Left kidney (tissue), 2 donors: ENCODE results near the gene DBP. TPM values are rescaled to one million over a fixed set of nuclear protein-coding genes. Genes with fewer than 3 reads are reported as not detected.

Source experiments
- DNase-seq: peaks from one replicate; pipeline ENCODE4 v3.0.0-alpha.2; 2013
- polyA plus RNA-seq: library from polyadenylated mRNA; unstranded; fragments of 120-200 nt; gene quantifications from one replicate; pipeline ENCODE4 v1.2.1, GENCODE V29; 2013; ENCODE audit not compliant: insufficient read length

Gene DBP
- polyA plus RNA-seq, 1 donor, result 9.5 TPM

DNA sequence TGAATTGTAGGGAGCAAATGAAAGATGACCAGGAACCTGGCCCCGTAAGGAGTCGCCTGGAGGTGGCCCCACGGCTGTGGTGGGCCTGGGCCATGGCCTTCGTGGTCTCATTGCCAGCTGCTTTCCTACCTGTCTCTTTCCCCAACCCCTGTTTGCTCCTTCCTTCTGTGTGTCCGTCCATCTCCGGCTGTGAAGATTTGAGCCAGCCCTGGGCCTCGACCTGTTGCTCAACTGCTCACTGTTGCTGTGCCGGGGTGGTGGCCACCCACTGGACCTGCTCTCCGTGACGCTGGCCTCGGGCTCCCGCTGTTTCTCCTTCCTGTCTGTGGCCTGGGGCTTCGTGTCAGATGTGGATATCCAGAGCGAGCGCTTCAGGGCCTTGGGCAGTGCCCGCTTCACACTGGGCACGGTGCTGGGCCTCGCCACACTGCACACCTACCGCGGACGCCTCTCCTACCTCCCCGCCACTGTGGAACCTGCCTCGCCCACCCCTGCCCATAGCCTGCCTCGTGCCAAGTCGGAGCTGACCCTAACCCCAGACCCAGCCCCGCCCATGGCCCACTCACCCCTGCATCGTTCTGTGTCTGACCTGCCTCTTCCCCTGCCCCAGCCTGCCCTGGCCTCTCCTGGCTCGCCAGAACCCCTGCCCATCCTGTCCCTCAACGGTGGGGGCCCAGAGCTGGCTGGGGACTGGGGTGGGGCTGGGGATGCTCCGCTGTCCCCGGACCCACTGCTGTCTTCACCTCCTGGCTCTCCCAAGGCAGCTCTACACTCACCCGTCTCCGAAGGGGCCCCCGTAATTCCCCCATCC is 8.5 kb downstream of the DBP start:
- no peak for DNase-seq

- no peak for DNase-seq
Observed at GRCh38 chr19:48627865-48628314, 9.3 kb downstream of the DBP start.

- no peak for DNase-seq
Observed at GRCh38 chr19:48627201-48627864, 9.8 kb downstream of the DBP start.

DNA sequence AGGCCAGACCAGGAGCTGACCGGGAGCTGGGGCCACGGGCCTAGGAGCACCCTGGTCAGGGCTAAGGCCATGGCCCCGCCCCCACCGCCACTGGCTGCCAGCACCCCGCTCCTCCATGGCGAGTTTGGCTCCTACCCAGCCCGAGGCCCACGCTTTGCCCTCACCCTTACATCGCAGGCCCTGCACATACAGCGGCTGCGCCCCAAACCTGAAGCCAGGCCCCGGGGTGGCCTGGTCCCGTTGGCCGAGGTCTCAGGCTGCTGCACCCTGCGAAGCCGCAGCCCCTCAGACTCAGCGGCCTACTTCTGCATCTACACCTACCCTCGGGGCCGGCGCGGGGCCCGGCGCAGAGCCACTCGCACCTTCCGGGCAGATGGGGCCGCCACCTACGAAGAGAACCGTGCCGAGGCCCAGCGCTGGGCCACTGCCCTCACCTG is 11.3 kb downstream of the DBP start:
- DNase-seq, result no peak

GRCh38 chr19:48624791-48625723 is 12.1 kb downstream of the DBP start:
- DNase-seq, result no peak

DNA sequence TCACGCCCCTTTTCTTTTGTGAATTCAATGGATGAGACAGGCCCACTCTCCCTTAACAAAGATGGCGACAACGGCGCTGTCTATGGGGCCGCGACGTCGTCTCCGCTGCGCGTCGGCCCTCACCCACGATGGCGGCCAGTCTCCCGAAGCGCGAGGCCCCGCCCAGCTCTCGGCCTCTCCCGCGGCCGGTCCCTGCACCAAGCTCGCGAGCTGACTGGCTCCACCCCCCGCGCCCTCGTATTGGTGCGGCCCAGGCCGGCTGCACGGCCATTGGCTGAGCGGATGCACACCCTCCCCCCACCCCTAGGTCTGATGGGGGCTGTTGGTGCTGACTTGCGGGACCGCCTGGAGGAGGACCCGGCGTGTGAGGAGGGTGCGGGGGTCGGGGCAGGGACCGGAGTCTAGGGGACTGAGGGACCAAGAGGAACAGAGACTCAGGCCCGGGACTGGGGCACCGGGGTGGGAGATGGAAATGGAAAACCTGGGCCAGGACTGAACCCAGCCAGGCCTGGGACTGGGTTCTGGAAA is 13.0 kb downstream of the DBP start:
- peak; percentile 97 for DNase-seq

DNA sequence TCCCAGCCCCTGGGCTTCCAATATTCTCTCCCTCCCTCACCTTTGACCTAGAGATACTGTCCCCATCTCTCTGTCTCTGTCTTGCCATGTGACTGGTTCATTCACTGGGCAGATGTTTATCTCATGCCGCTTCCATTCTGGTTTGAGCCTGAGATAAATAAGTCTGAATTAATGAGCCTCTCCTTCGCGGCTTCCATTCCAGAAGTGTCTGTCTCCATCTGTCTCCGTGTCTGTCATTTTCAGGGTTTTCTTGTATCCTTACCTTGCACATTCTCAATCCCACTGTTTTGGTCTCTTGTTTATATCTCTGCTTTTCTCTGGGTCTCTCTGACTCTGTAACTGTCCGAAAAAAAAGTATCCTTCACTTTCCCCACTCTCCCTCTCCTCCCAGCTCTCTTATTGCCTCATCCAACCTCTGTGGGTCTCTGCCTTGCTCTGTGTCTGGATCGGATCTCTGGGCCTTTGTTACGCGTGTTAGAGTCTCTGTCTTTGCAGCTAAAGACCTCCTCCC is 13.6 kb downstream of the DBP start:
- no peak for DNase-seq

- no peak for DNase-seq
Observed at GRCh38 chr19:48619692-48620585, 17.2 kb downstream of the DBP start.

- peak; percentile 98 for DNase-seq
Observed at GRCh38 chr19:48618916-48619691, 18.1 kb downstream of the DBP start, which contains the start of the genes RPL18 and SPHK2. Gene RPL18, minus strand, starts transcription at chr19:48619178. Its CDS starts 35 bp downstream, at chr19:48619143. Gene SPHK2, plus strand, starts transcription at chr19:48619506. Its CDS starts 1,009 bp downstream, at chr19:48620515.

GRCh38 chr19:48618278-48618915 is 18.8 kb downstream of the DBP start:
- DNase-seq, result no peak

DNA sequence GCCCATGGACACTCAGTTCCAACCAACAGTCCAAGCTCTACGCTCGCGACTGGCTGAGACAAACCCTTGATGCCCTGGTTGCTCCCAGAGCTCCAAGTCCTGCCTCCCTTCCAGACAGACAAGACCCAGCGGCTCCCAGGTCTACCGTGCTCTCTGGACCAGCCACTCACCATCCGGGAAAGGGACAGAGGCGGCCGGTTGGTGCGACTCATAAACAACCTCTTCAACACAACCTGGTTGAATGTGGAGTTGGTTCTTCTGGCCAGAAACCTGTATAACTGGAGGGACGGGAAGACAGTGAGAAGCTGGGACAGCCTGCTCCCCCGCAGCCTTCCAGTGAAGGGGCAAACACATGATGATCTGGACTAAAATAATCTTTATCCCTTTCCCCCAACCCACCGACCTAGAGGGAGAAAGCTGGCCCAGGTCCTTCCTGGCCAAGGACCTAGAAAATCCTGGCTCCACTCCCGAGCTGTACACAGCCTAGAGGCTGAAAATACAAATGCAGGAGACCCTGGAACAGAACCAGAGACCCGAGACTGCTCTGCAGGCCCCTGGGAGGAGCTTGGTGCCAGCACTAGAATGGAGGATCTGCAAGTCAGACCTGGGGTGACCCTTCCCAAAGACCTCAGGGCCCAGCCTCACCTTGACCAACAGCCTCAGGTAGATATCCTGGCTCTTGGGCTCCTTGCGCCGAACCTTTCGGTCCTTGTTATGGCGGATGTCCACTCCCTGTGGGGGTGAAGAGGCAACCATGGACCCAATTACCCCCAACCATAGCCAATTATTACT is 19.8 kb downstream of the DBP start:
- DNase-seq, result no peak

GRCh38 chr19:48616491-48617056 is 20.6 kb downstream of the DBP start:
- no peak for DNase-seq

DNA sequence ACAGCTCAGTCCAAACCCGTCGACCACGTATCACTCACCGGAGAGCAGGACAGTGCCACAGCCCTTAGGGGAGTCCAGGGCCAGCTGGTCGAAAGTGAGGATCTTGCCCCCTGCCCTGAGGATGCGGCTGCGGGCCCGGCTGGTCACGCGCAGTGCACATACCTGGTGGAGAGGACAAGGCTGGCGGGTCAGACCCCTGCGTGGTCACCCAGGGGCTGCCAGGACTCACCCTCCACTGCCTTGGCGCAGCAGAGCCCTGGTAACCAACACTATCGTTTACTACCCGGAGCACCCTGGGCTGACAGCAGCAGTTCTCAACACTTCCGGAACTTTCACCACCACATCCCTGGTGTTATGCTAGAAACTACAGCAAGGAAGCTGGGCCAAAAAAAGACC is 21.1 kb downstream of the DBP start:
- DNase-seq, result no peak

DNA sequence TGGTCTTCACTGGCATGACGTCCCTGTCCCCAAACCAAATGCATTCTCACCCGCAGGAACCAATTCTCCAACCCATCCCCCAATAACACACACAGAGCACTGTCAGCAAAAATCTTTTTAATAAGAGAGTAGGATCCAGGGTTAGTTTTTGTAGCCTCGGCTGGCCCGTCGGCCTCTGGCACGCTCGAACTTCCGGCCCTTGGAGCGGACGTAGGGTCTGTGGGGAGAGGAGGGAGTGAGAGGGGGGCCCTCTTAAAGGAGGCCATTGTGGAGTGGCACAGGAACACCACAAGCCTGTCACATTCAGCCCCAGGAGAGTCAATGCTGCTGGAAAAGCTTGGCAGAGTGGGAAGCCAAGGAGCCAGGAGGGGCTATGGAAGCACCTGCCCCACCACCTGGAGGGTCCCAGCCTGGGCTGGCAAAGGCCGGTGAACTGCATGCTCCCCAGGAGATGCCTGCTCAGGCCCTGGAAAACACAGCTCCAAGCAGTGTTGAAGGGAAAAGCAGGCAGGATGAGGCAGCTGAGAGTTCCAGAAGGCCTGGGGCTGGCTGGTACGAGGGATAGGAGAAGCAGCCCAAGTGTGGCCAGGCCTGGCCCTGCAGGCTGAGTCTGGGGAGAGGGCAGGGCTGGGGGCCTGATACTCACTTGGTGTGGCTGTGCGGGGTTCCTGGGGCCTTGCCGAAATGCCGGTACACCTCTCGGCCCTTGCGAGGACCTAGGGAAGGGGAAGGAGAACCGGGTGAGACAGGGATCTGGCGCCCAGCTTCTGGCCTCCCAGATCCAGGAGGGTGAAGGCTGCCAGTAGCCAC is 21.7 kb downstream of the DBP start:
- DNase-seq, result no peak

DNA sequence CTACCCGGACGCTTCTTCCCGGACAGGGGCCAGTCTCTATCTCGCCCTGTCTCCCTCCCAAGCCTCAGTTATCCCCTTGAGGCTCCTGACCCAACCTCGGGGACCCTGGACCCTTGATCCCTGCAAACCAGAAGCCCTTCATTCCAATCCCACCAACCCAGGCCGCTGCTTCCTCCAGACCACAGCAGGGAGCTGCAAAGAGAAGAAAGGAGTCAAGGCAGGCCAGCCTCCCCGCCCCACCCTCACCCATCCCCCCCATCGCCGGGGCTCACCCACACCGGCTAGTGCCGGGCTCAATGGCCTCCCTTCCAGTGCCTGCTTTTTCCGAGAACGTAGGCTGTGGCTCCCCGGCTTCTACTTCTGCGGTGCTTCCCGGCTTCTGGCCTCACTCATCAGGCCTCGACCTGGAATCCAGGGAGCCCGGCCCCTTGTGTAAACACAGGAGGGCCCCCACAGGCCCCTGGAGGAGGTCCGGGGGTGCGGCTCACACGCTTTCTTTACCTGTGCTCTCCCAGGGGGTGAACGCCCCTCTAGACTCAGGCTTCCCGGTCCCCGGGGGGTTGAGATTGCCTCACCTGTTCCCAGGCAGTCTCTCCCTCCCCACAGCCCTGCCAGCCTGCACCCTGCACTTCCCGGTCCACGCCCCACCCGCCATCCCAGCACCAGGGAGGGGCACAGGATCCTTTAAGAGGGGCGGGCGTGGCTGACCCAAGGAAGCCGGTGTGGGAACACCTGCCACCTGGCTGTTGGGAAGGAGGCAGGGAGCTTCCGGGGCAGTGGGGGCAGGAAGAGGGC is 22.5 kb downstream of the DBP start, which contains the start of gene FAM83E:
TSS of gene FAM83E (minus strand) at position 641 of the 795 bp plus-strand sequence. CDS start 1,704 bp downstream, outside the sequence.
- DNase-seq, result no peak

- DNase-seq, result no peak
Observed at GRCh38 chr19:48613852-48614435, 23.2 kb downstream of the DBP start.
